Breast epithelium (tissue), 3 donors: ENCODE data around the gene MGAT1.

ENCODE experiments used
- CTCF ChIP-seq, 3 donors: fragments of 450-650 bp; IDR thresholded peaks; one replicate each; pipeline ENCODE4 v1.5.1; 2016 to 2017; ENCODE audit warnings: antibody characterized with exemption in 3 of 3, mild to moderate bottlenecking in 3 of 3, moderate library complexity in 3 of 3
- POLR2A ChIP-seq: fragments of 450-650 bp; IDR thresholded peaks from one replicate; pipeline ENCODE4 v1.6.1; 2016; ENCODE audit warnings: antibody characterized with exemption, mild to moderate bottlenecking, moderate library complexity
- POLR2AphosphoS5 ChIP-seq, 3 donors: sonication (generic); formaldehyde crosslinking; IDR thresholded peaks; one replicate each; pipeline ENCODE4 v1.6.1; 2017; ENCODE audit warnings: antibody characterized with exemption in 3 of 3

GRCh38 chr5:180739958-180740357, 62.6 kb downstream of the MGAT1 start, which contains the start of gene OR2Y1:
- TF ChIP-seq CTCF (IDR thresholded peaks at IDR 0.05), result no peak
- TF ChIP-seq POLR2AphosphoS5 (IDR thresholded peaks at IDR 0.05), result no peak
- no peak for TF ChIP-seq POLR2A
